Endometrium (tissue), 2 donors: Measurements from ENCODE around the gene GTF3C6.
"Not testable (repeated sequence)": the region's sequence is repeated elsewhere in the genome, so short reads cannot be mapped to it uniquely, and the experiment has no call there.

ENCODE experiments used
- FAIRE-seq: peaks from 2 replicates; lab custom pipeline; 2012; peaks lifted over from hg19 to GRCh38; lab: Jason Lieb, UNC
- donor health status: control.
- donor health status: control.

GTF3C6 gene

GRCh38 chr6:110958329-110959192 is at the start of gene GTF3C6:
GTF3C6 (plus strand) TSS chr6:110958706; CDS start chr6:110958770, 64 bp downstream.
- FAIRE-seq: peak; percentile 46

- FAIRE-seq: no peak
Observed at GRCh38 chr6:110930781-110931180, 27.7 kb upstream of the GTF3C6 start.

- no peak for FAIRE-seq
Observed at GRCh38 chr6:110933912-110934311, 24.6 kb upstream of the GTF3C6 start.

GRCh38 chr6:110934381-110934898 is 24.1 kb upstream of the GTF3C6 start:
- no peak for FAIRE-seq

- FAIRE-seq: no peak
Observed at GRCh38 chr6:110935171-110935570, 23.3 kb upstream of the GTF3C6 start.

GRCh38 chr6:110938171-110938570 is 20.3 kb upstream of the GTF3C6 start:
- FAIRE-seq: no peak

GRCh38 chr6:110939429-110940200 is 18.9 kb upstream of the GTF3C6 start:
- FAIRE-seq: no peak

- FAIRE-seq: no peak
Observed at GRCh38 chr6:110944681-110945151, 13.8 kb upstream of the GTF3C6 start.

GRCh38 chr6:110946498-110946897 is 12.0 kb upstream of the GTF3C6 start:
- no peak for FAIRE-seq

GRCh38 chr6:110949679-110950285 is 8.7 kb upstream of the GTF3C6 start:
- peak; percentile 66 for FAIRE-seq

GRCh38 chr6:110950440-110950839 is 8.1 kb upstream of the GTF3C6 start:
- no peak for FAIRE-seq

GRCh38 chr6:110951008-110951407 is 7.5 kb upstream of the GTF3C6 start:
- no peak for FAIRE-seq

- no peak for FAIRE-seq
Observed at GRCh38 chr6:110951986-110952794, 6.3 kb upstream of the GTF3C6 start.

- FAIRE-seq: no peak
Observed at GRCh38 chr6:110953633-110954303, 4.7 kb upstream of the GTF3C6 start.

GRCh38 chr6:110960014-110960390 is 1.5 kb downstream of the GTF3C6 start:
- FAIRE-seq: no peak

- not testable (repeated sequence) for FAIRE-seq
Observed at GRCh38 chr6:110962636-110963035, 4.1 kb downstream of the GTF3C6 start.

GRCh38 chr6:110965629-110966229 is 7.2 kb downstream of the GTF3C6 start:
- FAIRE-seq: no peak

GRCh38 chr6:110968661-110969060 is 10.2 kb downstream of the GTF3C6 start:
- FAIRE-seq: not testable (repeated sequence)

- no peak for FAIRE-seq
Observed at GRCh38 chr6:110971468-110971867, 13.0 kb downstream of the GTF3C6 start.

- no peak for FAIRE-seq
Observed at GRCh38 chr6:110976575-110976974, 18.1 kb downstream of the GTF3C6 start.
